Erythroblast (primary cell): Measurements from ENCODE around the gene CEP85L.

Experiments
- GATA1 ChIP-seq: IDR thresholded peaks from 2 replicates; pipeline ENCODE4 v1.6.1; 2011; ENCODE audit warnings: low read depth, mild to moderate bottlenecking, control low read depth, low read length, moderate library complexity
- POLR2A ChIP-seq: IDR thresholded peaks from 2 replicates; pipeline ENCODE4 v1.6.1; 2011; ENCODE audit warnings: mild to moderate bottlenecking, low read length

DNA sequence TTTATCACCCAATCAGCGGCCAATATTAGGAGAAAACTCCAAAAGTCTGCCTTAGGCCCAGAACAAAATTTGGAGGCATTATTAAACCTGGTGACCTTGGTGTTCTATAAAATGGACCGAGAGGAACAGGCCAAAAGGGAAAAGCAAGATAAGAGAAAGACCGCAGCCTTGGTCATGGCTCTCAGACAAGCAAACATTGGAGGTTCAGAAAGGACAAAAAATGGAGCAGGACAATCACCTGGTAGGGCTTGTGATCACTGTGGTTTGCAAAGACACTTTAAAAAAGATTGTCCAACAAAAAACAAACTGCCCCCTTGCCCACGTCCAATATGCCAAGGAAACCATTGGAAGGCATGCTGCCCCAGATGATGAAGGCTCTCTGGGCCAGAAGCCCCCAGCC is 31.2 kb downstream of the CEP85L start:
- TF ChIP-seq POLR2A, result no peak
- TF ChIP-seq GATA1, result no peak
